WTC11 (cell line): ENCODE measurements around the gene SUPT7L.

ENCODE experiments used
- CREB1 ChIP-seq: sonication (generic); formaldehyde crosslinking; IDR thresholded peaks from 2 replicates; pipeline ENCODE4 v1.8.0; 2023; ENCODE audit warnings: mild to moderate bottlenecking, missing genetic modification reagents
- CREM ChIP-seq: sonication (generic); formaldehyde crosslinking; IDR thresholded peaks from 2 replicates; pipeline ENCODE4 v1.8.1; 2022; ENCODE audit warnings: mild to moderate bottlenecking, missing genetic modification reagents, moderate library complexity
- ESRRA ChIP-seq: sonication (generic); formaldehyde crosslinking; IDR thresholded peaks from 2 replicates; pipeline ENCODE4 v1.8.1; 2022; ENCODE audit warnings: mild to moderate bottlenecking, missing genetic modification reagents, borderline replicate concordance
- GABPB1 ChIP-seq: sonication (generic); formaldehyde crosslinking; IDR thresholded peaks from 2 replicates; pipeline ENCODE4 v1.8.1; 2023; ENCODE audit warnings: mild to moderate bottlenecking, missing genetic modification reagents
- TCF7 ChIP-seq: sonication (generic); formaldehyde crosslinking; IDR thresholded peaks from 2 replicates; pipeline ENCODE4 v1.8.0; 2022; ENCODE audit warnings: mild to moderate bottlenecking, low read depth, missing genetic modification reagents, moderate library complexity
- USF2 ChIP-seq: sonication (generic); formaldehyde crosslinking; IDR thresholded peaks from 2 replicates; pipeline ENCODE4 v1.8.1; 2023; ENCODE audit warnings: mild to moderate bottlenecking, missing genetic modification reagents, moderate library complexity
- TF ChIP-seq, protein P1 (sequence below): fragments of 200-600 bp; IDR thresholded peaks from 2 replicates; pipeline ENCODE4 v1.8.0; 2022; ENCODE audit warnings: antibody characterized with exemption

DNA sequence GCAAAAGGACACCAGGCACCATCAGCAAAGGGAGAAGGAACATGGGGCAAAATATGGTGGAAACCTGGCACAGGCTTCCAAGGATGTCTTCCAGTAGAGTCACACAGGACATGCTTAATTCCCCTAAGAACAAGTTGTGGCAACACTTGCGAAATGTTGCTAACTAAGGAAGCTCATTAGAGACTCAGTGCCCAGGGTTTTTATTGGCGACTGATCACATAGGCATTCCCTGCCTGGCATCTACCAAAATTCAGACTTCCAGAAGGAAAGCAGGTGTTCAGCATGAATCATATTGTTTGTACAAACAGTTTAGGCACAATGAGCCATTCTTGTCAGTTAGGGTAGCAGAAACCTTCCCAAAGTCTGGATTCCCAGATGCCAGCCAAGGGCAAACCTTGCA, 26.0 kb upstream of the SUPT7L start:
- TF ChIP-seq, protein P1, sequence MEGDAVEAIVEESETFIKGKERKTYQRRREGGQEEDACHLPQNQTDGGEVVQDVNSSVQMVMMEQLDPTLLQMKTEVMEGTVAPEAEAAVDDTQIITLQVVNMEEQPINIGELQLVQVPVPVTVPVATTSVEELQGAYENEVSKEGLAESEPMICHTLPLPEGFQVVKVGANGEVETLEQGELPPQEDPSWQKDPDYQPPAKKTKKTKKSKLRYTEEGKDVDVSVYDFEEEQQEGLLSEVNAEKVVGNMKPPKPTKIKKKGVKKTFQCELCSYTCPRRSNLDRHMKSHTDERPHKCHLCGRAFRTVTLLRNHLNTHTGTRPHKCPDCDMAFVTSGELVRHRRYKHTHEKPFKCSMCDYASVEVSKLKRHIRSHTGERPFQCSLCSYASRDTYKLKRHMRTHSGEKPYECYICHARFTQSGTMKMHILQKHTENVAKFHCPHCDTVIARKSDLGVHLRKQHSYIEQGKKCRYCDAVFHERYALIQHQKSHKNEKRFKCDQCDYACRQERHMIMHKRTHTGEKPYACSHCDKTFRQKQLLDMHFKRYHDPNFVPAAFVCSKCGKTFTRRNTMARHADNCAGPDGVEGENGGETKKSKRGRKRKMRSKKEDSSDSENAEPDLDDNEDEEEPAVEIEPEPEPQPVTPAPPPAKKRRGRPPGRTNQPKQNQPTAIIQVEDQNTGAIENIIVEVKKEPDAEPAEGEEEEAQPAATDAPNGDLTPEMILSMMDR, result no peak
- TF ChIP-seq USF2 (CRISPR knock-in tag) (no peak), GABPB1 (no peak), ESRRA (CRISPR knock-in tag) (no peak), CREM (CRISPR knock-in tag) (no peak), CREB1 (CRISPR knock-in tag) (no peak), TCF7 (CRISPR knock-in tag) (no peak)
